Osteoblast (primary cell): ENCODE data around the gene VPREB1. TPM values are rescaled to one million over a fixed set of nuclear protein-coding genes. Genes with fewer than 3 reads are reported as not detected.

Source experiments
- DNase-seq: peaks from one replicate; pipeline ENCODE4 v3.0.0; 2011; ENCODE audit warnings: low spot score, mixed read lengths; ENCODE audit not compliant: insufficient read length; ENCODE audit errors: missing footprints
- H2AFZ ChIP-seq: 2 replicates; pipeline ENCODE4 v1.6.0; 2011; ENCODE audit warnings: mild to moderate bottlenecking, low read length
- H3K27ac ChIP-seq: 2 replicates; pipeline ENCODE4 v1.5.1; 2011; ENCODE audit warnings: mild to moderate bottlenecking, low read depth, low read length, moderate library complexity
- H3K27me3 ChIP-seq: 2 replicates; pipeline ENCODE4 v1.6.0; 2012; ENCODE audit warnings: mild to moderate bottlenecking, control low read depth, inconsistent platforms, low read length, moderate library complexity; ENCODE audit not compliant: insufficient read depth
- H3K36me3 ChIP-seq: 2 replicates; pipeline ENCODE4 v1.5.1; 2011; ENCODE audit warnings: mild to moderate bottlenecking, low read length, control low read depth, moderate library complexity; ENCODE audit not compliant: insufficient read depth
- H3K4me1 ChIP-seq: 2 replicates; pipeline ENCODE4 v1.5.1; 2011; ENCODE audit warnings: mild to moderate bottlenecking, low read length, control low read depth, moderate library complexity; ENCODE audit not compliant: insufficient read depth
- H3K4me2 ChIP-seq: 2 replicates; pipeline ENCODE4 v1.6.0; 2011; ENCODE audit warnings: mild to moderate bottlenecking, low read length; ENCODE audit not compliant: insufficient read depth
- H3K4me3 ChIP-seq: fragments of 200-600 bp; sonication (generic); 3 replicates; pipeline ENCODE4 v1.5.1; 2012; ENCODE audit warnings: mild to moderate bottlenecking, low read length, inconsistent platforms; ENCODE audit not compliant: insufficient read depth
- H3K79me2 ChIP-seq: 2 replicates; pipeline ENCODE4 v1.6.0; 2012; ENCODE audit warnings: mild to moderate bottlenecking, low read length, control low read depth, inconsistent platforms; ENCODE audit not compliant: insufficient read depth
- H3K9me3 ChIP-seq: 2 replicates; pipeline ENCODE4 v1.5.1; 2011; ENCODE audit warnings: low read depth, low read length, control low read depth
- H4K20me1 ChIP-seq: 2 replicates; pipeline ENCODE4 v1.6.0; 2012; ENCODE audit warnings: mild to moderate bottlenecking, low read length, control low read depth; ENCODE audit not compliant: insufficient read depth
- total RNA-seq: library from RNA; depleted of rRNA; stranded (reverse); fragments of >200 nt; gene quantifications from 2 replicates; pipeline ENCODE4 v1.2.3, GENCODE V29; 2012
- TF ChIP-seq, protein P1 (sequence below): IDR thresholded peaks from 2 replicates; pipeline ENCODE4 v1.5.1; 2011; ENCODE audit warnings: mild to moderate bottlenecking, low read depth, low read length, moderate library complexity; ENCODE audit errors: extremely low read depth

The VPREB1 gene
- total RNA-seq, 1 donor: not detected

DNA sequence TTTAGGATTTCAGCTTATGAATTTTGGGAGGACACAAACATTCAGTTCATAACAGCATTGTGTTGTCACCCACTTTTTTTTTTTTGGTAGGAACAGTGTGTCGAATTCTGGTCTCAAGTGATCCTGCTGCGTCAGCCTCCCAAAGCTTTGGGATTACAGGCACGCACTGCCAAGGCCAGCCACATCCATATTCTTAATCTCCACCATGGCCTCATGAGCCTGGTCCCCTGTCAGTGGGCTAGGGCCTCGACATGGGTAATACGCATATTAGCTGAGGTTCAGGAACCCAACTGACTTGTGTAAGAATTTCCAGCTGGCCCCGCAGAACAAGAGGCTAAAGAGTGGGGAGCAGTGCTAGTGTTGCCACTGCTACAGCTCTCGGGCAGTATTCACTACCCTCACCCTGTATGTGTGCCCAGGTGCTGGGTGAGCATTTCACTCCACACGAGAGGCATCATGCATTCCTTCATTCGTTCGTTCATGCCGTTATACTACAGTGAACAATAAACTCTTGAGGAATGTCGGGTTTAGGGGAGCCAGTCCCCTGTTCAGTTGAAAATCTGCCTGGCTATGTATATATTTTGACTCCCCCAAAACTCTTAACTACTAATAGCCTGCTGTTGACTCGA, 5.2 kb upstream of the VPREB1 start:
- Histone ChIP-seq H3K79me2 (no peaks in the 10 kb centered on the region), H3K4me1 (no peaks in the 10 kb centered on the region), H3K9me3 (no peaks in the 10 kb centered on the region), H3K4me3 (no peak overlapping the region), H3K36me3 (no peaks in the 10 kb centered on the region), H3K27me3 (peaks cover 10% of the 10 kb centered on the region), H4K20me1 (no peaks in the 10 kb centered on the region), H3K4me2 (no peak overlapping the region), H3K27ac (no peak overlapping the region), H2AFZ (no peak overlapping the region)
- no peak for DNase-seq
- TF ChIP-seq, protein P1, sequence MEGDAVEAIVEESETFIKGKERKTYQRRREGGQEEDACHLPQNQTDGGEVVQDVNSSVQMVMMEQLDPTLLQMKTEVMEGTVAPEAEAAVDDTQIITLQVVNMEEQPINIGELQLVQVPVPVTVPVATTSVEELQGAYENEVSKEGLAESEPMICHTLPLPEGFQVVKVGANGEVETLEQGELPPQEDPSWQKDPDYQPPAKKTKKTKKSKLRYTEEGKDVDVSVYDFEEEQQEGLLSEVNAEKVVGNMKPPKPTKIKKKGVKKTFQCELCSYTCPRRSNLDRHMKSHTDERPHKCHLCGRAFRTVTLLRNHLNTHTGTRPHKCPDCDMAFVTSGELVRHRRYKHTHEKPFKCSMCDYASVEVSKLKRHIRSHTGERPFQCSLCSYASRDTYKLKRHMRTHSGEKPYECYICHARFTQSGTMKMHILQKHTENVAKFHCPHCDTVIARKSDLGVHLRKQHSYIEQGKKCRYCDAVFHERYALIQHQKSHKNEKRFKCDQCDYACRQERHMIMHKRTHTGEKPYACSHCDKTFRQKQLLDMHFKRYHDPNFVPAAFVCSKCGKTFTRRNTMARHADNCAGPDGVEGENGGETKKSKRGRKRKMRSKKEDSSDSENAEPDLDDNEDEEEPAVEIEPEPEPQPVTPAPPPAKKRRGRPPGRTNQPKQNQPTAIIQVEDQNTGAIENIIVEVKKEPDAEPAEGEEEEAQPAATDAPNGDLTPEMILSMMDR: no peak

DNA sequence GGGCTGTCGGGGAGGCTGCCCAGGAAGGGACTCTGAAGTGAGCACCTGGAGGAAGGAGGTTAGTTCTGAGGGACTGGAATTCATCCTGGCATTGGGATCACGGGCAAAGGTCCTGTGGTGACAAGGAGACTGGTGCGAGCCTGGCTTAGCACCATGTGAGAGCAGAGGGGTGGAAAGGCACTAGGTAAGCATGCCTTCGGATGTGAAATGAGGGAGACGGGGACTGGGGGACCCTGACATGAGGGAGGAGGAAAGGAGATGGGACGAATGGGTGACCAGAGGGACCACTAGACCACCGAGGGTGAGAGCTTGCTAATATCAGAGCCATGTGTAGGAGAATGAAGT, 3.1 kb upstream of the VPREB1 start:
- Histone ChIP-seq H3K27ac (no peak overlapping the region), H3K4me3 (no peak overlapping the region), H4K20me1 (no peaks in the 10 kb centered on the region), H3K4me2 (no peak overlapping the region), H3K79me2 (no peaks in the 10 kb centered on the region), H2AFZ (no peak overlapping the region), H3K36me3 (no peaks in the 10 kb centered on the region), H3K9me3 (no peaks in the 10 kb centered on the region), H3K27me3 (peaks cover 15% of the 10 kb centered on the region), H3K4me1 (no peaks in the 10 kb centered on the region)
- TF ChIP-seq, protein P1: no peak
- no peak for DNase-seq

DNA sequence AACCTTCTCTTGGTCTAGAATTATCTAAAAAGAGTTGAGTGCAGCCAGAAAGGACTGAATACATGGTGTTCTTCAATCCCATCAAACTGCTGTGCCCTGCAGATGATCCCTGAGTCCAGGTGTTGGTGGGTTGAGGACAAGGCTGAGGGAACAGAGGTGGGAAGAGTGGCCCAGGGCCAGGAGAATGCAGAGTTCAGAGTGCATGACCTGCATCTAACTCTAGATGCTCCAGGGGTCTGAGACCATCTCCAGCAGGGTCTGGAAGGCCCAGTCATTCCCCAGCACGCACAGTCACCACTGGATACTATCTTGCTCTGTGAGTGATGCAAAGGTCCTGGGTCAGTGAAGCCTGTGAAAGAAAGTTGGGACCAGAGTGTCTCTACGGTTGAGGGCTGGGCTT, 2.1 kb upstream of the VPREB1 start:
- H3K36me3 ChIP-seq: no peaks in the 10 kb centered on the region
- H3K9me3 ChIP-seq: no peaks in the 10 kb centered on the region
- TF ChIP-seq, protein P1: no peak
- no peak overlapping the region for H3K4me2 ChIP-seq
- no peak overlapping the region for H3K4me3 ChIP-seq
- H3K27ac ChIP-seq: no peak overlapping the region
- no peak overlapping the region for H2AFZ ChIP-seq
- no peaks in the 10 kb centered on the region for H4K20me1 ChIP-seq
- H3K79me2 ChIP-seq: no peaks in the 10 kb centered on the region
- H3K4me1 ChIP-seq: no peaks in the 10 kb centered on the region
- H3K27me3 ChIP-seq: peaks cover 15% of the 10 kb centered on the region
- no peak for DNase-seq

DNA sequence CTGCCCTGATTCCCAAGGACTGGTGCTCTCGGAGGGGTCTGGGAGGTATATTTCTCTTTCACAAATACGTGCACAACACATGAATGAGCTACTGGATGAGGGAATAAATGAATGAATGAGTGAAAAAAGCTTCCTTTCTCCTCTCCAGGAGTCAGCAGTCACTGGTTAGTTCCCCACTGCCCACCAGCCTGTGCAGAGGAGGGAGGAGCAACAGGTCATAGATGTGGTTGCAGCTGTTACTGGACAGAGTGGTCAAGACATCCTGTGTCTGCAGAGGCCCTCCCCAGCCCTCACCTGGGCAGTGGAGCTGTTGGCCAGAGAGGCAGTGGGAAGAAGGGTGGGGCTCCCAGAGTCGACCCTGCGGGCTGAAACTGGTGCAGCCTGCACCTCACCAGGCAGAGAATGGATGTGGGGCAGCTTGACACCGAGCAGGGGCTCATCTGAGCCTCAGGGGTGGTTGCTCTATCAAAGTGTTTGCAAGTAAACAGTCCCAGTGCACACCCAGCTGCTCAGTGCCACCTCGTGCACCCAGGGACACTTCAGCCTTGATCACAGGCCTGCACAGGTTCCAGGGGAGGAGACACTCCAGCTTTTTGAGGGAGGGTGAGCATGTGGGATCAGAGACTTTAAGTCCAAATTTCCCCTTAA, 1.4 kb upstream of the VPREB1 start:
- no peaks in the 10 kb centered on the region for H3K79me2 ChIP-seq
- H4K20me1 ChIP-seq: no peaks in the 10 kb centered on the region
- no peak overlapping the region for H3K4me2 ChIP-seq
- no peaks in the 10 kb centered on the region for H3K9me3 ChIP-seq
- no peaks in the 10 kb centered on the region for H3K36me3 ChIP-seq
- H2AFZ ChIP-seq: no peak overlapping the region
- H3K4me1 ChIP-seq: no peaks in the 10 kb centered on the region
- no peak overlapping the region for H3K27ac ChIP-seq
- H3K4me3 ChIP-seq: no peak overlapping the region
- peaks cover 15% of the 10 kb centered on the region for H3K27me3 ChIP-seq
- TF ChIP-seq, protein P1: no peak
- no peak for DNase-seq
